Left lung (tissue), 10 donors: ENCODE data around the gene YEATS4. TPM values are rescaled to one million over a fixed set of nuclear protein-coding genes. Genes with fewer than 3 reads are reported as not detected.

ENCODE experiments used
- ATAC-seq: fragments of 200-7000 bp; cut with Tn5 transposase; one replicate; pipeline ENCODE4 v1.9.1; 2020; ENCODE audit warnings: moderate library complexity
- DNase-seq, 4 donors: peaks; one replicate each; pipeline ENCODE4 v3.0.0-alpha.2; 2013 to 2020
- H3K27ac ChIP-seq, 2 donors: fragments of 200-600 bp; sonication (generic) in 1 of 2; one replicate each; pipeline versions ENCODE4 v1.5.0 to v1.8.0; 2020 to 2021
- H3K27me3 ChIP-seq, 2 donors: fragments of 200-600 bp; sonication (generic) in 1 of 2; one replicate each; pipeline versions ENCODE4 v1.5.0 to v1.8.0; 2020 to 2021
- H3K36me3 ChIP-seq, 2 donors: fragments of 200-600 bp; sonication (generic) in 1 of 2; one replicate each; pipeline versions ENCODE4 v1.5.0 to v1.8.0; 2020 to 2021
- H3K4me1 ChIP-seq, 2 donors: fragments of 200-600 bp; one replicate each; pipeline ENCODE4 v1.8.0; 2021
- H3K4me3 ChIP-seq, 2 donors: fragments of 200-600 bp; sonication (generic) in 1 of 2; one replicate each; pipeline versions ENCODE4 v1.5.0 to v1.8.0; 2020 to 2021; ENCODE audit warnings: mild to moderate bottlenecking in 1 of 2
- H3K9me3 ChIP-seq, 2 donors: fragments of 200-600 bp; sonication (generic) in 1 of 2; one replicate each; pipeline versions ENCODE4 v1.5.0 to v1.8.0; 2020 to 2021
- intact Hi-C, 2 donors: fragments of 100-400 bp; cut with DNase I; formaldehyde crosslinking; loops; one replicate each; pipeline versions ENCODE4 v1.11.2 to v1.14.2; 2022
- polyA plus RNA-seq, 6 donors: library from polyadenylated mRNA; unstranded; fragments of 120-200 nt; gene quantifications; one replicate each; pipeline ENCODE4 v1.2.1, GENCODE V29; 2013; ENCODE audit not compliant: insufficient read length in 6 of 6
- total RNA-seq, 2 donors: library from RNA; stranded (reverse); fragmentation: NEBNext Ultra II Directional; extraction: Animal tissue kit (Norgen Biotek cat#: 25700); gene quantifications; one replicate each; pipeline ENCODE4 v1.2.1, GENCODE V29; 2021
- TF ChIP-seq, protein P1 (sequence below), 2 donors: fragments of 200-600 bp; sonication (generic) in 1 of 2; IDR thresholded peaks; one replicate each; pipeline versions ENCODE4 v1.5.0 to v1.8.0; 2021; ENCODE audit warnings: antibody characterized with exemption in 2 of 2
- donor health status: DM: no; HTN: yes; CAD: no.
- donor health status: DM: no; HTN: no; CAD: no.

The YEATS4 gene
- total and polyA plus RNA-seq, 8 donors: 10.1 to 24.4 (median 21.7) TPM

DNA sequence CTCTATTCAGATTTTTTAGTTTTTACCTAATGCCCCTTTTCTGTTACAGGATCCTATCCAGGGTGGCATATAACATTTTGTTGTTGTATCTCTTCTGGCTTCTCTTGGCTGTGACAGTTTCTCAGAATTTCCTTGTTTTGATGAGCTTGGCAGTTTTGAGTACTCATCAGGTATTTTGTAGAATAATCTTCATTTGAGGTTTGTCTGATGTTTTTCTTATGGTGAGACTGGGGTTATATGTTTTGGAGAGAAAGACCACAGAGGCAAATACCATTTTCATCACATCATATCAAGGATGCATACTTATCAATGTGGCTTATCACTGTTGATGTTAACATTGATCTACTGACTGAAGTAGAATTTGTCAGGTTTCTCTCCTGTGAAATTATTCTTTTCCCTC is 25.4 kb upstream of the YEATS4 start:
- H3K4me1 ChIP-seq: peaks cover 0 to 77% of the 10 kb centered on the region in 2 donors

DNA sequence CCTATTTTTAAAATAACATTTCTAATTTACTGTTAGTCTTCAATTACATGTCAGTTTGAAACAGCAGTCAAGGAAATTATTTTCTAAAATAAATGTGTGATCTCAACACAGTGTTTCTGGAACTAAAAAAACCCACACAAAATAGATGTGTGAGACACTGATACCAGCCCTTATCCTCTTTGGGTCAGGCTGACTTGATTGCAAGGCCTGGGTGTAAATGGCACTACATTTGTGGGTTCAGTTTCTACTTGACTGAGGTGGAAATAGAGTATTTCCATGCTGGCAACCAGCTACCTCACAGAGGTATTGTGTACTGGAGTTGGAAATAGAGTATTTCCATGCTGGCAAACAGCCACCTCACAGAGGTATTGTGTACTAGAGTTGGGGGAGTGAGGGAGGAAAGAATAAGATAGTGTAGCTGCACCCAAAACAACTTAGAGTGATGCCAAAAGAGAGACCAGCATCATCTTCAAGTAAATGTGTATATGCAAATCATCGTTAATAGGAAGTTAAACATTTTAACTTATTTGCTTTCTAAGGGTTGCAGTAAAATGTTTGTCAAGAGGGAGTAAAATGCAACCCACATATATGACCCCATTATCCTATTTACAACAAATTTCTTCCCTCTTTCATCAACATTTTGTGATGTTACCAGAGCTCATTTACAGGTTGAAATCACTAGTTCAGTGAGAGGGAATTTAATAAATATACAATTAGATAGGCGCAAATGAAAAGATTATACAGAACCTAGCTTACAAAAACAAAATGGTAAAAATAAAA is 22.0 kb upstream of the YEATS4 start:
- intact Hi-C loops: no loop called here

More for the DNA sequence above, 25.4 kb upstream of the YEATS4 start:
- intact Hi-C loops: no loop called here
- Histone ChIP-seq H3K36me3 (no peaks in the 10 kb centered on the region), H3K9me3 (no peaks in the 10 kb centered on the region), H3K27ac (no peak overlapping the region), H3K4me3 (no peak overlapping the region), H3K27me3 (no peaks in the 10 kb centered on the region)
- ATAC-seq: no peak
- DNase-seq: no peak
- TF ChIP-seq, protein P1, sequence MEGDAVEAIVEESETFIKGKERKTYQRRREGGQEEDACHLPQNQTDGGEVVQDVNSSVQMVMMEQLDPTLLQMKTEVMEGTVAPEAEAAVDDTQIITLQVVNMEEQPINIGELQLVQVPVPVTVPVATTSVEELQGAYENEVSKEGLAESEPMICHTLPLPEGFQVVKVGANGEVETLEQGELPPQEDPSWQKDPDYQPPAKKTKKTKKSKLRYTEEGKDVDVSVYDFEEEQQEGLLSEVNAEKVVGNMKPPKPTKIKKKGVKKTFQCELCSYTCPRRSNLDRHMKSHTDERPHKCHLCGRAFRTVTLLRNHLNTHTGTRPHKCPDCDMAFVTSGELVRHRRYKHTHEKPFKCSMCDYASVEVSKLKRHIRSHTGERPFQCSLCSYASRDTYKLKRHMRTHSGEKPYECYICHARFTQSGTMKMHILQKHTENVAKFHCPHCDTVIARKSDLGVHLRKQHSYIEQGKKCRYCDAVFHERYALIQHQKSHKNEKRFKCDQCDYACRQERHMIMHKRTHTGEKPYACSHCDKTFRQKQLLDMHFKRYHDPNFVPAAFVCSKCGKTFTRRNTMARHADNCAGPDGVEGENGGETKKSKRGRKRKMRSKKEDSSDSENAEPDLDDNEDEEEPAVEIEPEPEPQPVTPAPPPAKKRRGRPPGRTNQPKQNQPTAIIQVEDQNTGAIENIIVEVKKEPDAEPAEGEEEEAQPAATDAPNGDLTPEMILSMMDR (IDR thresholded peaks at IDR 0.05): no peak

DNA sequence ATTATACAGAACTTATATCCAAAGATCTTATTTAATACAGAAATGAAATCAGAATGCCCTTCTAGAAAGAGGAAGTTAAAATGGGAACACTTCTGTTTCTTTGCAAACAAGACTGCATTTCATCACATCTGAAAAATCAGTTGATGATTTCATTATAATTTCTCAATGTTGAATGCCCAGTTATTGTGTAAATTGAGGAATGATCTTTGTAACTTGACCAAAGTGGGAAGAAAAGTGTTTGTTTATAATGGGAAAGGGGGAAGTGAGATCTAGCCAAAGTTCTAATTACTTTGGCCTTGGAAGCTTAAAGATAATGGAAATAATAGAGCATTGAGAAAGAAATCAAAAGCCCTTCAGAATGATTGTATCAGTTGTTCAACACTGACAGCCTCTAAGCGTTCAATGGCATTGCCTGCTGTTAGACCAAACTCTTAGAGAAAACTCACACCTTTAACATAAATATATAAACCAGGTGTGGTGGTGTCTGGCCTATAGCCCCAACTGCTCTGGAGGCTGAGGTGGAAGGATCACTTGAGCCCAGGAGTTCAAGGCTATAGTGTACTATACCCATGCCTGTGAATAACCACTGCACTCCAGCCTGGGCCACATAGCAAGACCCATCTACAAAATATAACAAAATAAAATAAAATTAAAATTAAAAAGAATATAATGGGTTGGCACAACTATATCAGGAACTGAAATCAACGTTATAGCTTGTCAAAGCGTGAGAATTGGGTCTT is 21.3 kb upstream of the YEATS4 start:
- Histone ChIP-seq H3K36me3 (no peaks in the 10 kb centered on the region), H3K27me3 (no peaks in the 10 kb centered on the region), H3K4me1 (peaks cover 3 to 79% of the 10 kb centered on the region in 2 donors), H3K4me3 (no peak overlapping the region), H3K9me3 (no peaks in the 10 kb centered on the region), H3K27ac (peak overlapping the region in 1 of 2 donors; percentile 85)
- no peak for DNase-seq
- peak; percentile 14 for ATAC-seq
- intact Hi-C loops: no loop called here
- TF ChIP-seq, protein P1 (IDR thresholded peaks at IDR 0.05): no peak

More for the DNA sequence above, 22.0 kb upstream of the YEATS4 start:
- Histone ChIP-seq H3K27ac (peak overlapping the region in 1 of 2 donors; percentile 85), H3K4me3 (no peak overlapping the region), H3K36me3 (no peaks in the 10 kb centered on the region), H3K4me1 (peaks cover 0 to 77% of the 10 kb centered on the region in 2 donors), H3K9me3 (no peaks in the 10 kb centered on the region), H3K27me3 (no peaks in the 10 kb centered on the region)
- peak; percentile 32 for ATAC-seq
- DNase-seq: no peak
- TF ChIP-seq, protein P1 (IDR thresholded peaks at IDR 0.05): no peak

GRCh38 chr12:69338936-69339335 is 20.6 kb upstream of the YEATS4 start:
- ATAC-seq (no peak), DNase-seq (no peak)
- TF ChIP-seq, protein P1 (IDR thresholded peaks at IDR 0.05): no peak
- Histone ChIP-seq H3K4me3 (no peak overlapping the region), H3K4me1 (peaks cover 5 to 80% of the 10 kb centered on the region in 2 donors), H3K9me3 (no peaks in the 10 kb centered on the region), H3K36me3 (no peaks in the 10 kb centered on the region), H3K27me3 (no peaks in the 10 kb centered on the region), H3K27ac (peak overlapping the region in 1 of 2 donors; percentile 85)
- intact Hi-C loops: no loop called here

GRCh38 chr12:69339999-69340398 is 19.5 kb upstream of the YEATS4 start:
- H3K9me3 ChIP-seq: no peaks in the 10 kb centered on the region

More at GRCh38 chr12:69339999-69340398, 19.5 kb upstream of the YEATS4 start:
- H3K27ac ChIP-seq: peak overlapping the region in 1 of 2 donors; percentile 85
- H3K36me3 ChIP-seq: no peaks in the 10 kb centered on the region
- intact Hi-C loops: no loop called here
- DNase-seq (no peak), ATAC-seq (peak; percentile 65)
- no peaks in the 10 kb centered on the region for H3K27me3 ChIP-seq
- TF ChIP-seq, protein P1 (IDR thresholded peaks at IDR 0.05): no peak
- H3K4me3 ChIP-seq: no peak overlapping the region
- H3K4me1 ChIP-seq: peaks cover 5 to 84% of the 10 kb centered on the region in 2 donors
